Neural cell (in vitro differentiated cells): ENCODE measurements around the gene FUS. TPM values are rescaled to one million over a fixed set of nuclear protein-coding genes. Genes with fewer than 3 reads are reported as not detected.

Source experiments
- H2AFZ ChIP-seq: fragments of 200-600, 300-800 bp; sonication (generic), shearing (Covaris generic); 2 replicates; pipeline ENCODE4 v1.6.0; 2014; ENCODE audit warnings: low read depth, mild to moderate bottlenecking, antibody characterized with exemption, low read length, moderate library complexity
- H3F3A ChIP-seq: fragments of 200-600 bp; shearing (Covaris generic); 2 replicates; pipeline ENCODE4 v1.6.1; 2016; ENCODE audit warnings: mild to moderate bottlenecking, moderate library complexity, mixed read lengths, antibody characterized with exemption, low read length; ENCODE audit not compliant: insufficient read depth, poor library complexity, severe bottlenecking
- H3K27ac ChIP-seq: fragments of 200-600, 300-800 bp; sonication (generic), shearing (Covaris generic); 2 replicates; pipeline ENCODE4 v1.5.1; 2014; ENCODE audit warnings: mild to moderate bottlenecking, low read length, moderate library complexity
- H3K27me3 ChIP-seq: fragments of 300-800, 200-600 bp; sonication (generic), shearing (Covaris generic); 2 replicates; pipeline ENCODE4 v1.6.0; 2014; ENCODE audit warnings: mild to moderate bottlenecking, low read depth, low read length, moderate library complexity; ENCODE audit not compliant: insufficient read depth
- H3K36me3 ChIP-seq: fragments of 300-800, 200-600 bp; sonication (generic), shearing (Covaris generic); 2 replicates; pipeline ENCODE4 v1.5.1; 2014; ENCODE audit warnings: mild to moderate bottlenecking, antibody characterized with exemption, low read length, moderate library complexity; ENCODE audit not compliant: insufficient read depth
- H3K4me2 ChIP-seq: fragments of 300-800, 200-600 bp; sonication (generic), shearing (Covaris generic); 2 replicates; pipeline ENCODE4 v1.6.0; 2014; ENCODE audit warnings: mild to moderate bottlenecking, low read length
- H3K4me3 ChIP-seq: fragments of 300-800, 200-600 bp; sonication (generic), shearing (Covaris generic); 2 replicates; pipeline ENCODE4 v1.5.1; 2014; ENCODE audit warnings: mild to moderate bottlenecking, low read length, moderate library complexity
- H3K79me2 ChIP-seq: fragments of 200-600 bp; shearing (Covaris generic); replicated peaks from 2 replicates; pipeline ENCODE4 v1.6.0; 2014; ENCODE audit warnings: mild to moderate bottlenecking, low read length, moderate library complexity; ENCODE audit not compliant: insufficient read depth
- H3K9ac ChIP-seq: fragments of 300-800, 200-600 bp; sonication (generic), shearing (Covaris generic); 2 replicates; pipeline ENCODE4 v1.6.1; 2016; ENCODE audit warnings: mild to moderate bottlenecking, low read length, mixed read lengths
- H3K9me2 ChIP-seq: fragments of 200-600 bp; shearing (Covaris generic); 2 replicates; pipeline ENCODE4 v1.6.1; 2016; ENCODE audit warnings: mild to moderate bottlenecking, low read length, mixed read lengths; ENCODE audit not compliant: insufficient read depth
- H3K9me3 ChIP-seq: fragments of 200-600, 300-800 bp; sonication (generic), shearing (Covaris generic); 2 replicates; pipeline ENCODE4 v1.6.1; 2016; ENCODE audit warnings: mild to moderate bottlenecking, mixed run types, low read length, moderate library complexity, mixed read lengths
- H4K20me1 ChIP-seq: fragments of 200-600 bp; shearing (Covaris generic); 2 replicates; pipeline ENCODE4 v1.6.1; 2016; ENCODE audit warnings: mild to moderate bottlenecking, mixed run types; ENCODE audit not compliant: insufficient read depth
- CTCF ChIP-seq: fragments of 450-650 bp; IDR thresholded peaks from 2 replicates; pipeline ENCODE4 v1.5.1; 2014; ENCODE audit warnings: antibody characterized with exemption, mild to moderate bottlenecking, moderate library complexity; ENCODE audit not compliant: poor library complexity, severe bottlenecking
- EP300 ChIP-seq: fragments of 450-650 bp; conservative IDR thresholded peaks from 2 replicates; pipeline ENCODE4 v1.6.1; 2014; ENCODE audit warnings: antibody characterized with exemption, mild to moderate bottlenecking, moderate library complexity; ENCODE audit not compliant: poor library complexity, severe bottlenecking
- EZH2 ChIP-seq: fragments of 200-600, 300-800 bp; shearing (Covaris generic), sonication (generic); IDR thresholded peaks from 2 replicates; pipeline ENCODE4 v1.6.1; 2014; ENCODE audit warnings: antibody characterized with exemption, low read length, borderline replicate concordance, mild to moderate bottlenecking; ENCODE audit not compliant: insufficient read depth, poor library complexity, severe bottlenecking
- MXI1 ChIP-seq: fragments of 450-650 bp; conservative IDR thresholded peaks from 2 replicates; pipeline ENCODE4 v1.6.1; 2014; ENCODE audit warnings: antibody characterized with exemption, mild to moderate bottlenecking; ENCODE audit not compliant: poor library complexity, severe bottlenecking
- POLR2AphosphoS5 ChIP-seq: IDR thresholded peaks from 2 replicates; pipeline ENCODE4 v1.6.1; 2012
- RAD21 ChIP-seq: fragments of 450-650 bp; conservative IDR thresholded peaks from 2 replicates; pipeline ENCODE4 v1.6.1; 2014; ENCODE audit warnings: antibody characterized with exemption, mild to moderate bottlenecking, moderate library complexity
- REST ChIP-seq: IDR thresholded peaks from 2 replicates; pipeline ENCODE4 v1.6.1; 2012; ENCODE audit warnings: borderline replicate concordance
- SMC3 ChIP-seq: fragments of 450-650 bp; conservative IDR thresholded peaks from 2 replicates; pipeline ENCODE4 v1.6.1; 2014; ENCODE audit warnings: antibody characterized with exemption, mild to moderate bottlenecking, moderate library complexity; ENCODE audit not compliant: poor library complexity
- TAF1 ChIP-seq: IDR thresholded peaks from 2 replicates; pipeline ENCODE4 v1.6.1; 2012; ENCODE audit warnings: low read depth
- polyA plus RNA-seq: library from polyadenylated mRNA; depleted of rRNA; stranded (reverse); fragments of >200 nt; gene quantifications from 2 replicates; pipeline ENCODE4 v1.2.3, GENCODE V29; 2014

Gene FUS
- polyA plus RNA-seq, 1 donor from 2014 or later: 54.3 TPM

- peaks cover 54% of the 10 kb centered on the region for H4K20me1 ChIP-seq
- no peaks in the 10 kb centered on the region for H3K9me2 ChIP-seq
- TF ChIP-seq REST (no peak), SMC3 (no peak), RAD21 (no peak), EZH2 (no peak), MXI1 (no peak), EP300 (no peak), POLR2AphosphoS5 (no peak), TAF1 (no peak), CTCF (no peak)
- H3K4me2 ChIP-seq: no peak overlapping the region
- no peaks in the 10 kb centered on the region for H3K27me3 ChIP-seq
- no peak overlapping the region for H3K4me3 ChIP-seq
- H3K79me2 ChIP-seq: peaks cover 46% of the 10 kb centered on the region
- no peaks in the 10 kb centered on the region for H3K9me3 ChIP-seq
- H2AFZ ChIP-seq: no peak overlapping the region
- no peak overlapping the region for H3K27ac ChIP-seq
- no peak overlapping the region for H3K9ac ChIP-seq
- H3F3A ChIP-seq: no peaks in the 10 kb centered on the region
- H3K36me3 ChIP-seq: peaks cover 13% of the 10 kb centered on the region
Measured at GRCh38 chr16:31186930-31187807, 7.2 kb downstream of the FUS start.

- H3K79me2 ChIP-seq: peaks cover 40% of the 10 kb centered on the region
- no peak overlapping the region for H3K27ac ChIP-seq
- H4K20me1 ChIP-seq: peaks cover 47% of the 10 kb centered on the region
- H3F3A ChIP-seq: no peaks in the 10 kb centered on the region
- no peaks in the 10 kb centered on the region for H3K27me3 ChIP-seq
- H3K9me2 ChIP-seq: no peaks in the 10 kb centered on the region
- no peak overlapping the region for H3K9ac ChIP-seq
- no peak for TF ChIP-seq RAD21
- no peak for TF ChIP-seq POLR2AphosphoS5
- TF ChIP-seq SMC3: no peak
- no peak for TF ChIP-seq MXI1
- H3K4me2 ChIP-seq: no peak overlapping the region
- H3K9me3 ChIP-seq: no peaks in the 10 kb centered on the region
- H3K36me3 ChIP-seq: peaks cover 13% of the 10 kb centered on the region
- H2AFZ ChIP-seq: no peak overlapping the region
- no peak overlapping the region for H3K4me3 ChIP-seq
Measured at GRCh38 chr16:31187808-31188189, 7.9 kb downstream of the FUS start.
